GM23248 (cell line): ENCODE results near the gene CERKL.

Experiments used
- EZH2 ChIP-seq: fragments of 200-600 bp; sonication (generic); IDR thresholded peaks from 2 replicates; pipeline ENCODE4 v1.6.1; 2018; ENCODE audit warnings: antibody characterized with exemption, mild to moderate bottlenecking; ENCODE audit not compliant: insufficient read depth, poor library complexity, severe bottlenecking
- EZH2phosphoT487 ChIP-seq: fragments of 200-600 bp; sonication (generic); IDR thresholded peaks from 2 replicates; pipeline ENCODE4 v1.6.1; 2018; ENCODE audit warnings: antibody characterized with exemption, moderate library complexity, mild to moderate bottlenecking, low read depth; ENCODE audit not compliant: insufficient read depth

GRCh38 chr2:181517685-181518301, 139.1 kb downstream of the CERKL start:
- no peak for TF ChIP-seq EZH2
- TF ChIP-seq EZH2phosphoT487, result no peak
